ENCODE results near the gene SOX6.

SOX6 gene

DNA sequence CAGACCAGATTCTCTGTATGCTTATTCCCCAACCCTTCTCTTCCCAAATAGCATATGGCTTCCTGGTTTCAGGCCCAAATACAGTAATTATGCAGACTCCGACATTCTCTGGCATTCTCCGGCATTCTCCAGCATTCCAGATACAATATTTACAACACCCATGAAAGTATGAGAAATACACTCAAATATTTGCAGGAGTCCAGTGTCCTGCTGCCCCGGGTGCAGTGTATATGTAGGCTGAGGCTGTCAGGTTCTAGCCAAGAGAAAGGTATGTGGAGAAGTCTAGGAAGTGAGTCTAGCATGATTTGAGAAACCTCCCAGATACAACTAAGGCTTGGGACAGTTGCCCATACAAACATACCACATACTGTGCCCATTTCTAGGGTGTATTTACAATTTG, 160.7 kb downstream of the SOX6 start:
- no peak for DNase-seq (ENCODE audit: extremely low read depth in 1 of 2, low read depth in 1 of 2)

DNA sequence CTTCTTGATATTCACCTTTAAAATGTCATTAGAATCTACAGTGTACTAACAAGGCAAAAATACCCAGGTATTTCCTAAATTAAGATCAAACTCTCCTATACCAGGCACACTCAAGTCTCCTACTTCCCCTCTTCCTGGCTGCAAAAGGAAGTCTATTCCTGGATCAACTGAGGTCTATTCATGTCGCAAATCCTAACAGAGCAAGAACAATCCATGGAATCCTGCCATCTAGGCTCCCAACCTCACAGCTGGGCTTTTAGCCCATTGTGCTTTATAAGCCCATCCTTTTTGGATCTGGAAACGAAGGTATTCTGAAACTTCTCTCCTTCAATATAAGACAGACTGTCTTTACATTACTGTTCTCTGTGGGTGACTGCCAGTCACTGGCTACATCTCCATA, 161.8 kb downstream of the SOX6 start:
- DNase-seq (ENCODE audit: extremely low read depth in 1 of 2, low read depth in 1 of 2): no peak

DNA sequence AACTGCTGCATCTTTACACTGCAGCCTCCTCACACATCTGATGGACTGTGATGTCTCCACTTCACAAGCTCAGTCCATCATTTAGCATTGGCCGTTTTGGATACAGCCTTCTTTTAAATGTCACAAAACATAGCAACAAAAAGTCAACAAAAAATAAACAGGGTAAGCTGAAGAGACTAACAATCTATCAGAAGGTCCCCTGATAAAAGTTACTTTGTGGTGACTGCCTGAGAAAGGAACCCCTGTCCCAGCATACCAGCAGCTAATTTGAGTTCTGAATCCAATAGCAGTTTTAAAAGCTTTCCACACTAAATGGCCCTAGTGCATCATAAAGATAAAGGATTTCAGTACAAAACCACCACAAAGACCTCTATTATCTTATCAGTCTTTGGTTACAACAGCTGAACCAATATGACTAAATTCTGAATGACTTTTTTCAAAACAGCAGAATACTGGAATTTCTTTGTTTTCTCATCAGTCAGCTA, 162.4 kb downstream of the SOX6 start:
- DNase-seq (ENCODE audit: extremely low read depth in 1 of 2, low read depth in 1 of 2): no peak

DNA sequence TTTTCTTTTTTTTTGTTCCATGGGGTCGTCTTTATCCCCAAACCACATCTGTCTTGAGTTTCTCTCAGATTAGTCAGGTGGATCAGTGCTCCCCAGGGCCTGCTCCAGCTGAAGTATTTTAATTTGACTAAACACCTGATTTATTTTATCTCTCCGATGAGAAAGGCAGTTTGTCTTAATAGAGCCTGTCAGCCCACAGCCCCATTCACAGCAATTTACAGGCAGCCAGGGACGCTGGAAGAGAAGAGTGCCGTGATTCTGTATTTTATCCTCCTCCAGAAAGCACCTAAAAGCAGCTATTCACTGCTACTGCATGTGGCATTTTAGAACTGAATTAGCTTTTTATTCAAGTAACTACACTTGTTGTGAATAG, 164.5 kb downstream of the SOX6 start:
- no peak for DNase-seq (ENCODE audit: extremely low read depth in 1 of 2, low read depth in 1 of 2)

DNA sequence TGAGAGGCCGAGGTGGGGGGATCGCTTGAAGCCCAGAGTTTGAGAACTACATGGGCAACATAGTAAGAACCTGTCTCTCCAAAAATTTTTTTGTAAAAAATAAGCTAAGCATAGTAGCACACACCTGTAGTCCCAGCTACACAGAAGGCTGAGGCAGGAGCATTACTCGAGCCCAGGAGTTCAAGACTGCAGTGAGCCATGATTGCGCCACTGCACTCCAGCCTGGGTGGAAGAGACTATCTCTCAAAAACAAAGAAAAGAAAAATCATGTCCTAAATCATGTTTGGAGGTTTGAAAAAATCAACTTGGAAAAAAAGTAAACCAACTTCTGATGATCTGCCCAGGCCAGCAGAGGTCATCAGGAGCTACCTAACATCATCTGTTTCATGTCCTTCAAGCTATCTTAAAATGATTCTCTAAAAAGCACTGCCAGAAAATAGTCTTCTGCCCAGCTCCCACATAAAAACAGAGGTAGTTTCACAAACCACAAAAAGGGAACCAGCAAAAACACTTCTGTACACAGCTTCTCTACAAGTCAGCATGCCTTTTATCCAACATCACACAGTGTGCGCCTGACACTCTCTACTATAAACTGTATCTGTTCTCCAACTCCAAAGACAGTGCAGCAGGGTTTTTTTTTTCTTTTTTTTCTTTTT, 165.0 kb downstream of the SOX6 start:
- DNase-seq (ENCODE audit: extremely low read depth in 1 of 2, low read depth in 1 of 2): no peak

DNA sequence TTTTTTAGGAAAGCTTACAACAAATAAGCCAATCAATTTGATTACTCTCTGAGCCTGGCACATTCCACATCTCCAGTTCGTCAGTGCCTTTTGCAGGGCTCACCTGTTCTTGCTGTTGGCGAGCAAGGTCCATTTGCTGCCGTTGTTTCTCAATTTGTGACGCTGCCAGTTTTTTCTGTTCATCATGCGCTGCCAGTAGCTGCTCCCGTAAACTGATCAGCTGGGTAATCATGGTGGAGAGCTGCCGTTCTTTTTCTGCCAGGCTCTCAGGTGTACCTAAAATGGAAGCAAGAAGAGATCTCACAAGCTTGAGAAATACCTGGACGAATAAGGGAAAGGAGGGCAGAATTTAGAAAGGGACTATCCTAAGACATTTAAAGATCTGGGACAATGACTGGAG, 169.7 kb downstream of the SOX6 start:
- no peak for DNase-seq (ENCODE audit: extremely low read depth in 1 of 2, low read depth in 1 of 2)

DNA sequence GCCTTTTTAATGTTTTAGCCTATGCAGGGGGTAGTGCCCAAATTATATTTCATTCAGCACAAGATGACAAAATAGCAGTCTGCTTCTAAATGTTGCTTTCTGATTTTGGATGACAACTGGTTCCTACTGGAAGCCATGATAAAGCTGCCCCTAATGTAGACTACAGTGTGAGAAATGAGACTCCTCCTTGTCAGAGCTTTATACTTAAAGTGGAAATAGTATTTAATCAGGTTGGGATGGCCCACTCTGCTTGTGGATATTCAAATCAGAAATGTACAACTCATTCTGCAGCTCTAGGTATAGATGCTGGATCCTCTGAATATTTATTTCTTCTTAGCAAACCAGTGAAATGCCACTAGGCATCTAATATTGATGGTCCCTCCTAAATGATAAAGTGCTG, 171.3 kb downstream of the SOX6 start:
- DNase-seq (ENCODE audit: extremely low read depth in 1 of 2, low read depth in 1 of 2): no peak

DNA sequence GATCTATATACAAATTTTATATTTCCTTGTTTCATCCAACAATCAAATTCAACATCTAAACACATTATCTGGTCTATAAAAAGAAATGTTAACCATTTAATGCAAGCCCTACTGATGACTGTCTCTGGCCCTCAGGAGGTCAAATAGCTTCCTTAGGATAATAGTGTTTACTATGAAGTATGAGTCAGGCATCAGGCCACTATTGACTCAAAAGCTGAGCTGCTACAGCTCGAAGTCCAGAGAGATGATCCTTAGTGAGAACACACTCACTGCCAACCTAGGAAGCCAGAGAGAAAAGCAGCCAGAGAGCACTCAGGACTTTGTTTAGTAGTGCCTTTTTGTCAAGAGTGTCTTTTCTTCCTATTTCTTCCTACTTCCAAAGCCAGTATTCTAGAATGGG, 171.8 kb downstream of the SOX6 start:
- no peak for DNase-seq (ENCODE audit: extremely low read depth in 1 of 2, low read depth in 1 of 2)

DNA sequence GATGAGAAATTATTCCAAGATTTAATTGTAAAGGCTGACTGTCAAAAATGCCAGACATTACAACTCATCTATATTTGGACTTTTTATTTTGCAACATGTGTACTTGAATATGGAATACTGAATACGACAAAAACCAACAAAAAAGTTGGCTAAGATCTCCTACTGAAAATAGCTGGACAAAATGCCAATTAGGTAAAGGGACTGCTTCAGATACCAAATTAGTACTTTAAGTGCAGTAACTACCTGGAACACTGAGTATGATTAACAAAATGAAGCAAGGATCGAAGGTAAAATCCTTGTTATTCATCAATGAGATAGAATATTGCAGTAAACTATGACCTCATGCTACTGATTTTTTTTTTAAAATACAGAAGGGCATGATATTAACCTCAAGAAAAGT, 173.8 kb downstream of the SOX6 start:
- no peak for DNase-seq (ENCODE audit: extremely low read depth in 1 of 2, low read depth in 1 of 2)

DNA sequence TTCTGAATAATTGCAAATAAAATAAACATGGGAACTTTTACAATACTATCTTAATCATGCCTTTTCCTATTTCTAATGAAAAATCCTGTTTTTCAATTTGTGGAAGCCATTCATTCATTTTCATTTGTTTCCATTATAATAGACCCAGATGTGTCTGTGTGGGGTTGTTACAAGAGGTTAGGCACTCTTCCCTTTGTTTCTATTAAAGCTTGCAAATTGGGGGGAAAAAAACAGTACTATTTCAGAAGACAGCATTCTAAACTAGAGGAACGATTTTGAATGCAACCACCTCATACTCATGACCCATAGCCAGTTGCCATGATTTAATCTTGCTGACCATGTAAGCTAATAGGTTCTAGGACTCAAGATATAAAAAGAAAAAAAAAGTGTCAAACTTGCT, 175.5 kb downstream of the SOX6 start:
- DNase-seq (ENCODE audit: extremely low read depth in 1 of 2, low read depth in 1 of 2): no peak

DNA sequence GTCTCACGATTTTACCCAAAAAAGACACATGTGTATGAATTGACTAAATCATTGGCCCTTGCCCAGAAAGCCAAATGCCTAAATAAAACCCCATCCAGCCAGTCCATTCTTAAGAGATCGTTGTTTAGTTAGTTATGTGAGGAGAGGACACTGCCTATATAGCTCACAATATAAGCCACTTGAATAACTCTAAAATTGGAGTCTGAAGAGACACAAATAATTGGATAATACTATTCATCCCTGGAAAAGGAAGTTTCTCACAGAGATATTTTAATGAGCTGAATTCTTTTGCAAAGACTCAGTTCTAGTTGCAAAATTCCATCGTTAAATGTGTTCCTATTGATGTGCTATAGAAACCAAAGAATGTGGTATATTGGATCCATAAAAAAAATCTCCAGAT, 176.7 kb downstream of the SOX6 start:
- DNase-seq (ENCODE audit: extremely low read depth in 1 of 2, low read depth in 1 of 2): no peak

DNA sequence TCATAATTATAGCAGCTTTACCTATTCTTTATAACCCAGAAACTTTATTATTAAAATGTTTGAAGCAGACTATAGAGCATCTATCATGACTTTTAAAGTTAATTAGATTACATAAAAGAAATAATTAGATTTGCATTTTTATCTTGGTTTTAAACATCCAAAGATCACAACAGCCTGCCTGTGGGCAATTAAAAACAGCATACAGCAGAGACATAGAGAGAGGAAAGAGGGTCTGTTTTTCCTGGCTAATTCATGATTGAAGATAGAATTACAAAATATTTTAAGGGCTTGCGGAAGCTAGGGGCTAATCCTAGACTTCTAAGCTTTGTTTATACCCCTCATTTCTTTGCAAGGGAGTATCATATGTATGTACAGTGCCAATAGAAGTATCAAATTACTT, 178.1 kb downstream of the SOX6 start:
- no peak for DNase-seq (ENCODE audit: extremely low read depth in 1 of 2, low read depth in 1 of 2)

DNA sequence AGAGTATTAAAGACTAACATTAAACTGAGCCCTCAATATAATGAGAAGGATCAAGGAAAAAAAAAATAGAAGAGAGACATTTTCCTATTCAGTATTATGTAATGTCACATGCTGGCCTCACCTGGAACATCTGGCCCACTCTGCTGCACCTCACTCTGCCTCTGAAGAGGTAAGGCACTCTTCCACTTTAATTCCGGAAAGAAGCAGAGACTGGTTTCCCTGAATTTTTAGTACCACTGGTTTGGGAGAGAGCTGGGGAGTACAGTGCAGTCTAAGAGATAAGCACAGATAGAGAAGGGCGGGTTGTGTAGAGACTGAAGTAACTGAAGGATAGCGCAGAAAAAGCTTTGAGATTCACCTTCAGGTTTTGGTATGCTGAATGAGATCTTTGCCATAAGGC, 178.7 kb downstream of the SOX6 start:
- DNase-seq (ENCODE audit: extremely low read depth in 1 of 2, low read depth in 1 of 2): no peak

DNA sequence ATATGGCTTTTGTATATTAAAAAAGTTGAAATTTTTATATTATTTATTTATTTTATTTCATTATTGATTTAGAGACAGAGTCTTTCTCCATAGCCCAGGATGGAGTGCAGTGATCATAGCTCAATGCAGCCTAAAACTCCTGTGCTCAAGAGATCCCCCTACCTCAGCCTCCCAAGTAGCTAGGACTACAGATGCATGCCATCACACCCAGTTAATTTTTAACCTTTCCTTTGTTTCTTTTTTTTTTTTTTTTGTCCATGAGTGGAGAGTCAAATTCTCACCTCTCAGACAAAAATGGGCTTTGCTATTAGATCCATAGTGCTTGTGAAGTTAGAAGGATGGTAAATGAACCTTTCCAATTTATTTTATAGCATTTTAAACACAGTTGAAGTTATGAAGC, 182.5 kb downstream of the SOX6 start:
- DNase-seq (ENCODE audit: extremely low read depth in 1 of 2, low read depth in 1 of 2): no peak

DNA sequence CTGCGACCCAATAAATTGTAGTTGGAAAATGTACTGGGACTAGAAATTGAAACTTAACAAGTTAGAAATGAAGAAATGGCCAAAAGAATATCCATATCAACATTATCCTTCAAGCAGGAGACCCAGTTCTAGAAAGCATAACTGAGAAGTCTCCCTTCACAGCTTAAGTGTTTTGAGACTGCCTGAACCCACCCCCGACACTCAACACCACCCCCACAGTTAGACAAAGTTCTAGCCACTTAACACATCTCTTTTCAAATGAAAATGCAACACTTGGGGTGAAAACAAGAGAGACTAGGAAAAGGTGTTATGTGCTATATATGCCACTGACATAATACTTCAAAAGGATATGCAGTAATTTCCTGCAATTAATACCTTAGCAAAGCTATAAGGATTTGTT, 184.5 kb downstream of the SOX6 start:
- DNase-seq (ENCODE audit: extremely low read depth in 1 of 2, low read depth in 1 of 2): no peak

DNA sequence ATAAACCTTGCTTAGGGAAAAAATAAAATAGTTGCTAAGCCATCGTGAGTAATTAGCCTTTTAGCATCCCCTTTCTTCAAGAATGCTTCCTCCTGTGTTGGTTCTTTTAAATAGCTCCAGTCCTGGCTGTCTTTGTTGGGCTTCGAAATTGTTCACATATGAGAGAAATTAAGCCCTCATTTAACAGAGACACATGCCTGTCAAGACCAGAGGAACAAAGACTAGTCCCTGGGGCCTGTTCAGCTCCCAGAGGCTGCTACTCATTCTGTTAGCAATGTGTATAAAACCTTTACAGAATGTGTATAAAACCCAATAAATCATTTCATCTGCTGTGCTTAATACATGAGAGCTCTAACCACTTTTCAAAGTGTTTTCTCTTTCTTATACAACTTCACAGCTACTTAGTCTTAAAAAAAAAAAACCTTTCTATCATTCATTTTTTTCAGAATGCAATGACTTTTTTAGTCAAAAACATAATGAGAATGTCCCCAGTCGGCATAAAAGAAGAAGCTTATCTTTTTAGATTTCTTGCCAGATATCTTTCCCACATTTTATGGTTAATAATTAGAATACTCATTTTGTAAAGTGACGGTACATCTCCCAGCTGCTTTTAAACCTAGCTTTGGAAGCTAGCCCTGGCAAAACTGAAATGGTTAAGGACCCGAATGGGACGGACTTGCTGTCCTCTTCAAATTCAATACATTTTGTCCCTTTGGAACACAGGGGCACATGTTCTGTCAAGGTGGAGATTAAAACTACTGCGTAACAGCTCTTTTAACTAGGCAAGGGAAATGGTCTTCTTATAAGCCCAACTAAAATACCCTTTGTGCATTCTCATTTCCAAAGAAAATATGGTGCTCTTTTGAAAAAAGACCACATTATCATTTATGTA, 186.1 kb downstream of the SOX6 start:
- DNase-seq (ENCODE audit: extremely low read depth in 1 of 2, low read depth in 1 of 2): no peak

DNA sequence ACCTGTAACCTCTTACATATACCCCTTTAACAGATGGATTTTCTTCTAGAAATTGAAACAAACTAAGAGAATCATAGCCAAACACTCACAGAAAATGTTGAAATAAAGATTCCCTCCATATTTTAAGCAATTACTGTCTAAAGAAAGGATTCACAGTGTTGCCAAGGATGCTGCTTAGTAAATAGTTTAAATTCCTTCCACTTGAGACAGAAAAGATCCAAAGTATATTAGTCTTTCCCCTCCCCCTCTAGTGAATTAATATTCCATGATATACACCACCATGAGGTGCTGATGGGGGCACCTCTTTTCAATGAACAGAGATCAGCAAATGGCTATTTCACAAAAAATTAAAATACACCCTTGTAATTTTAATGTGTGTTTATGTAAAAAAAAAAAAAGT, 186.8 kb downstream of the SOX6 start:
- no peak for DNase-seq (ENCODE audit: extremely low read depth in 1 of 2, low read depth in 1 of 2)

DNA sequence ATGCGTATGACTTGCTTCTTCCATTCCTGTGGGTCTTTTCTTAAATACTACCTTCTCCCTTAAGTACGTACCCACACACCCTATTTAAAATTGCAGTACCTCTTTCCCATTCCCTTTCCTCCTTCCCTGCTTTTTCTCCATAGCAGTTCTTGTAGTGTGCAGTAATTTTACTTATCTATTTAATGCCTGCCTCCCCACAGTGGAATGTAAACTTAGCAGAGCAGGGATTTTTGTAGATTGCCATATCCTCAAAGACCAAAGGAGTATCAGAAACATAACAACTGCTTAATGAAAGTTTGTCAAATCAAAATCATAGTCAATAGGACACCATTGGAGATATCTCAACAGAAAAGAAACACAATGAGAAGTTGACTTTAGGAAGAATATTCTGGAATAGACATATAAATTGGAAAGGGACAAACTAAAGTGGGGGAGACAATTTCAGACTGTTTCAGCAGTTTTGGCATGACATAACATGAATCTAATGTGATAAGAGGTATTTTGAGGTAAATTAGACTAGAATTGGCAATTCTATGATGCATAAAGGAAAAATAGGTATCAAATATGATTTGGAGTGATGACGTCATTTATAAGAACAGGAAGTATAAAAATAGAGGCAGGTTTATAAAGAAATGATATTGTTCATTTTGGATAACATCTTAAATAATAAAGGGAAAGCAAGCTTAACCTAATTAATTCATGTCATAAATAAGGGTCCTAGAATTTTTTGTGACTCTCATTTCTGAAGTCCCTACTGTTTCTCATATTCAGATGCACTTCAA, 188.4 kb downstream of the SOX6 start:
- no peak for DNase-seq (ENCODE audit: extremely low read depth in 1 of 2, low read depth in 1 of 2)

DNA sequence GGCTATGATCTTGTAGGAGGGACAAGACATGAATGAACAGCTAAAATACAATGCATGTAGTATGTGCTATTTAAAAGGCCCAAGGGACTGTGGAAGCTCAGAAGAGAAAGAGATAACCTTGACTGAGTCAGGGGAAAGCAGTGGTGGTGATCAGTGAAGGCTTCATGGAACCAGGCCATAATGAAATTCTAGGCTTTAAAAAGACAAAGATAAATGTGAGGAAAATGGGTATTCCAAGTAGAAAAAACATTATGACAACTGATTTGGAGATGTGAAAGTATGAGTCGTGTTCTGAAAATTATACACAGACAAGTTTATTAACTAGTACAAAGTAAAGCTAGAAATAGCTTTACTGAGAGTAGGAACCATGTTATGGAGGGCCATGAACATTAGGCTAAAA, 189.8 kb downstream of the SOX6 start:
- DNase-seq (ENCODE audit: extremely low read depth in 1 of 2, low read depth in 1 of 2): no peak

DNA sequence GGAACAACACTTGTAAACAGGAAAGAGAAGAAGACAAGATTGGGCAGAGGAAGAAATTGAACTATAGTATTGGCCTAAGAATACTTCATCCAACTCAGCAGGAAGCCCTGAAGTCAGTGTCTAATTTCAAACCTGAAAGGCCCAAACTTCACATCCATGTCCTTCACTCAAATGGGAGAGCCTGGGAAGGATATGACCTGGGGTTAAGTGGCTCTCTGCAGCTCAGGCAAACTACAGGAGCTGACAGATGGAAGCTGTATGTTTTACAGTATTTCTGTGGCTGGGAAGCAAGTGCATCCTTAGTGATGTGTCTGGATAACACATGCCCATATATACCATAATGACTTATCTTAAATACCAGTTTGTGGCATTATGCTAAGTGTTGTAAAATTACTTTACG, 196.2 kb downstream of the SOX6 start:
- DNase-seq (ENCODE audit: extremely low read depth in 1 of 2, low read depth in 1 of 2): no peak

DNA sequence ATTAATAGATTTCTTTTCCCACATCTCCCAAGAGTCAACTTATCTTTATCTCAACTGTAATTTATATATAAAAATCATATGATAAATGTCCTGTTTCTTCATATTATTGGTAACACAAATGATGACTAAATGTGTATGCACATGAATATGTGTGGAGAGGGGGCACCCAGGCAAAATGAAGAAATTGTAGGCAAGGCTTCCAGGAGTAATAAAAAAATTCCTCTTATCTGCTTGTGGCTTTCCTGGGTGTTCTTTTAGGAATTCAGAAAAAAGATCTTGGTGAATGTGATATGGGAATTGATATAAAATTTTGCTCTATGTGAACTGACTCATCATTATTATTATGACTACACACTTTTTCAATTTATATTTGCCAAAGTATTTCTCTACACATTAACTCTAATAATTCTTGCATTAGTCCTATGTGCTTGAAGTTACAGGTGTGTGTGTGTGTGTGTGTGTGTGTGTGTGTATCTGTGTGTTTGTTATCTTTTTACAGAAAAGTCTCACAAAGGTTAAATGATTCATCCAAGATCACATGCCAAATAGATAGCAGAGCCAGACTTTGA, 197.8 kb downstream of the SOX6 start:
- no peak for DNase-seq (ENCODE audit: extremely low read depth in 1 of 2, low read depth in 1 of 2)
